Left cardiac atrium (tissue), 4 donors: Measurements from ENCODE around the gene KLF2. TPM values are rescaled to one million over a fixed set of nuclear protein-coding genes. Genes with fewer than 3 reads are reported as not detected.

Source experiments
- ATAC-seq, 2 donors: fragments of 200-7000 bp; cut with Tn5 transposase; one replicate each; pipeline ENCODE4 v1.9.1; 2020; ENCODE audit warnings: mild to moderate bottlenecking in 2 of 2, moderate library complexity in 2 of 2
- DNase-seq: peaks from one replicate; pipeline ENCODE4 v3.0.0-alpha.2; 2020
- intact Hi-C, 2 donors: fragments of 100-400 bp; cut with DNase I; formaldehyde crosslinking; loops; one replicate each; pipeline versions ENCODE4 v1.14.1 to v1.15.1; 2022 to 2023
- total RNA-seq, 2 donors: library from RNA; stranded (reverse); fragmentation: NEBNext Ultra II Directional; extraction: Animal tissue kit (Norgen Biotek cat#: 25700); gene quantifications; one replicate each; pipeline ENCODE4 v1.2.1, GENCODE V29; 2021
- donor health status: DM: no; HTN: yes; CAD: no.
- donor health status: DM: no; HTN: yes; CAD: no; lungs with severe emphysema.
- donor health status: DM: yes; HTN: yes; CAD: no.
- donor health status: Dilated cardiomyopathy.

The KLF2 gene
- total RNA-seq, 2 donors from 2014 or later, result 66.4 to 77.5 TPM

- DNase-seq (no peak), ATAC-seq (no peak)
- intact Hi-C loops, result no loop called here
Measured at GRCh38 chr19:16351133-16351809, 26.6 kb downstream of the KLF2 start.

DNA sequence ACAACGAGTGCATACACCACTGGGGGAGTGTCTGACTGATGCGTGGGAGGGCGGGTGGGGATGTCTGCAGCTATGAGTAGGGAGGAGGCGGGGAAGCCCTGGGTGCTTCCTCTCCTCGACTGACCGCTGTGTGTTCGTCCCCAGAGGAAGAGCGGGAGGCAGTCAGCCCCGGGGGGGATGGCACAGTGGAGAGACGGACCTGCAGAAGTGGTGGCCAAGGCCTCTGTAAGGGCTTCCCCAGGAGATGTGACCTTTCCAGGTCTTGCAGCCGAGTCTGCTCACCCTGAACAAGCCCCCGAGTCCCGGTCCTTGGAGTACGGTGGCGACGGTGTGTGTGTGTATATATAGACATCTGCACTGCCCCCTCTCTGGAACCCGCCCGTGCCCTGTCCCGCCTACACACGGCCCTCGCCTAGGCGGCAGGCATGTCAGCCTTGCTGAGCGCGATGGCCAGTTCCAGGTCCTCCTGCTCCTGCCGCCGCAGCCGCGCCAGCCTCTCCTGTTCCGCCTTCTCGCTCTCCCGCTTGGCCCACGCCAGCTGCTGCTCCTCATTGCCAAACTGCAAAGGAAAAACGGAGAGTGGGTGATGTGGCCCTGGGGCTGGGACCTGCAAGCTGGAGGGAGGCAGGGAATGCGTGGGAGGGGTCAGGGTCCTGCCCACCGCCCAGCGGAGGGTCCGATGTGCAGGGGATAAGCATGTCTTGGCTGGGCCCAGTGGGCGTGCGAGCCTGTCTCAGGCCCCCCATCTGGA is 30.8 kb downstream of the KLF2 start:
- peak; percentile 75 to 77 for ATAC-seq
- peak; percentile 33 for DNase-seq
- intact Hi-C loops, result no loop called here

DNA sequence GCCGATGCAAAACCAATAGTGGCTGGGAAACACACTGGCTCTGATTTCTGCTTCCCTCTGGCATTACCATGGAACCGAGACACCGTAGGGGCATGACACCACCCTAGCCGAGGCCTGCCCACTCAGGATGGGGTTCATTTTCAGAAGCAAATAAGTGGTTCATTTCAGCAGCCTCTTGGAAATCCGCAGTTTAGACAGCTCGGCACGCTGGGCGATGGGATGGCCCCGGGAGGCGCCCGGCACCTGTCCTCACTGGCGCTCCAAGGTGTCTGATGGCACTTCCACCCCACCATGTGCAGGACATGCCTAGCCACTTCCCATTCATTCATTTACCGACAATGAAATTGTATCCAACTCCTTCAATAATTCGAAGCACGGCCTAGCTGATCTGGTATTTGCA is 33.8 kb downstream of the KLF2 start:
- peak; percentile 10 for DNase-seq
- ATAC-seq, result no peak
- intact Hi-C loops, result no loop called here

DNA sequence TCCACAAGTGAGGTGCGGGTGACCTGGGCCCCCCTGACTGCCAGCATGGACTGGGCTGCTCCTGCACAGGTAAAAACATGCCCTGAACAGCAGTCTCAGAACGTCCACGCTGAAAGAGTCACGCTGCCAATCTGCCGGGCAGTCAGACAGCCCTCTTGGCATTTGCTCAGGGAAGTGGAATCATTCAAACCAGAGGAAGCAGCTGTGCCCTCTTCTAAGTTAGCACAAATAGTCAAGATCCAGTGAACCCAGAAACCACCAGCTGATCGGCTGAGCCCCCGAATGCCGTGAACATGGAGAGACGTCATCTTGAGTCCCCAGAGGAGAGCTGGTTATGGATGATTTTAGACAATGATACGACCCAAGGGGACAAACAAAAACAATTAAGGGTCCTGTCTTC is 34.4 kb downstream of the KLF2 start:
- intact Hi-C loops, result no loop called here
- ATAC-seq, result no peak
- no peak for DNase-seq

- ATAC-seq, result no peak
- no peak for DNase-seq
- intact Hi-C loops, result no loop called here
Measured at GRCh38 chr19:16359964-16360363, 35.3 kb downstream of the KLF2 start.

DNA sequence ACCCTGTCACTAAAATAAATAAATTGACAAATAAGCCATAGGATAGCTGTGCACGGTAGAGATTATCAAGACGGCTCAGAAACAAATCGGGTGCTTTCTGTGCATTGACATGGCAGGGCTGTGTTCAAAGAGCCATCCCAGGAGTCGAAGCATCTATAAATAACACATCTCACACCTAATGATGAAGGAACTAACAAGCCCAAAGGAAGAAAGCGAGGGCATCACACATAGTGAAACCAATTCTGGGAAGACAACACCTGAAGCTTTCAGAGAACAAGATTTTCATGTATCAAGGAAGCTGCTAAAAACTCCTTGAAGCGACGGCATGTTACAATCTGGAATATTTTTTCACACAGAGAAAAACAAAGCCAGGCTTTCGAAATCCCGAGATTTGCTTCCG is 36.1 kb downstream of the KLF2 start:
- ATAC-seq (no peak), DNase-seq (no peak)
- intact Hi-C loops, result no loop called here

DNA sequence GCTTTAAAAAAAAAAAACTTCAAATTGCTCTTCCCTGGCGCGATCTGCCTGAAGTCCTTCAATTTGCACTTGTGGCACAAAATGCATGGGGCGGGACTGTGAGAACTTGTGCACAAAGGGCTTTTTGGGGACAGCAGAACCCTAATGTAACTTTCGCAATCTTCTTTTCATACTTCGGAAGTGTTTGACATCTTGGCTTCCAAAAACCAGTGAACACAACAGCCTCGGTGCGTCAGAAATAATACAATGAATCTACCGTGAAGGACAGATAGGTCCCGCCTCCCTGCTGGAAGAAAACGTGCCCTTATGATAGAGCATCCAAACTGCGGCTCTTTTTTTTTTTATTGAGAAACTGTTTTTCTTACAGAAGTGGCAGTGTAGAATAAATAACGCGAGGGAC is 36.6 kb downstream of the KLF2 start:
- peak in 1 of 2 donors; percentile 28 for ATAC-seq
- intact Hi-C loops, result no loop called here
- peak; percentile 20 for DNase-seq

- ATAC-seq (no peak), DNase-seq (no peak)
- intact Hi-C loops, result no loop called here
Measured at GRCh38 chr19:16361926-16362325, 37.3 kb downstream of the KLF2 start.

DNA sequence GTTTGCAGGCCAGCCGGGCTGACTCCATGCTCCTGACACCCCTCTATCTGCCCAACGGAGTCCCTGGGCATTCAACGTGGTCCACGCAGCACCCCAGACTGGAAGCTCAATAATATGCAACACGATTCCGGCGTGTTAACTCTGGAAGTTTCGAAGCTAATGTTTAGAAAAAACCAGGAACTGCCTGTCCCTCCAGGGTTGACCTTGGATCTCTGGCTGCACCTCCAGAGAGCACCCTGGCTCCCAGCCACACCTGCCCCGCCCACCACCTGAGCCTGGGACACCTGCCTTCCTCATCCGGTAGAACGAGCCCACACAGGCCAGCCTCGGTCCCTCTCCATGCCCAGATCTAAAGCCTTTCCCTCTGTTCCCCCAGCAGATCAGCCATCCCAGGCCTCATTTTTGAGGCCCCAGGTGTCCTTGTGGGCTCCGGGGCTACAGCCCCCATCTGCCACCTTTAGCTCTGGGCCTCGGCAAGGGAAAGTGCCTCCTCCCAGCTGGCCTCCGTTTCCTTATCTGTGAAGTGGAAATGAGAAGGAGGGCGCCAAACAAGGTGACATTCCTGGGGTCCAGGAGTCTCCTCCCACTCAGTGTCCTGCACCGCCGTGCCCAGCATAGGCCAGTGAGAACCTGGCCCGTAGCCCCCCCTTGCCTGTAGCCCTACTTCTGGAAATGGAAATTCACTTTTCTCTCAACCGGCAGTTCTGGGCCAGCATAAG is 38.7 kb downstream of the KLF2 start:
- DNase-seq, result no peak
- intact Hi-C loops, result no loop called here
- no peak for ATAC-seq

GRCh38 chr19:16363852-16364230 is 39.2 kb downstream of the KLF2 start:
- ATAC-seq (no peak), DNase-seq (no peak)
- intact Hi-C loops, result no loop called here

DNA sequence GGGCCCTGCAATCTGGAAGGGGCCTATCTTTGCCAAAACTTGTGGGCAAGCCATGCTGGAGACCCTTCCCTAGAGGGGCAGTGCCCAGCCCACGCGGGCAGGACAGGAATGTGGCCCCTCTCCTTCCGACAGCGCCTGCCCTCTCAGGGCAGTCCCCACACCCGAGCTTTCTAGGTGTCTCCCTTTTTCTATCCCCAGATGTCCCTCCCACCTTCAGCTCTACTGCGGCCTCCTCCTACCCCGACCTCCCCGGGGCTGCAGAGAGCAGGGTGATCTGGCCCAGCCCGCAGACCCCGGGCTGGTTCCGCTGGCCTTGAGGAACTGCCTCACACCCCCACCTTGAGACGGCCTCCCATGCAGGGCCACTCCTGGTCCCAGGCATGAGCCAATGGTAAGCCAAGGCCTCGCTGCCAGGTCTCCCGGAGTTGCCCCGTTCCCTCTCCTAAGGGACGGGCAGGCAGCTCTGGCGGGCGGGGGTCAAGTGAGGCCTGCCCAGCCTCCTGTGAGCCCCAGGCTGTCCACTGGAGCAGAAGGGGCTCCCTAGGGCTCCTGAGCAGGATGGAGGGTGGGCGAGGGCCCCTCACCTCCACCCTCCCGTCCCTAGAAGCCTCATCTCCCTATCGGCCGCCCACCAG is 39.7 kb downstream of the KLF2 start:
- no peak for DNase-seq
- intact Hi-C loops, result no loop called here
- peak in 1 of 2 donors; percentile 7 for ATAC-seq

DNA sequence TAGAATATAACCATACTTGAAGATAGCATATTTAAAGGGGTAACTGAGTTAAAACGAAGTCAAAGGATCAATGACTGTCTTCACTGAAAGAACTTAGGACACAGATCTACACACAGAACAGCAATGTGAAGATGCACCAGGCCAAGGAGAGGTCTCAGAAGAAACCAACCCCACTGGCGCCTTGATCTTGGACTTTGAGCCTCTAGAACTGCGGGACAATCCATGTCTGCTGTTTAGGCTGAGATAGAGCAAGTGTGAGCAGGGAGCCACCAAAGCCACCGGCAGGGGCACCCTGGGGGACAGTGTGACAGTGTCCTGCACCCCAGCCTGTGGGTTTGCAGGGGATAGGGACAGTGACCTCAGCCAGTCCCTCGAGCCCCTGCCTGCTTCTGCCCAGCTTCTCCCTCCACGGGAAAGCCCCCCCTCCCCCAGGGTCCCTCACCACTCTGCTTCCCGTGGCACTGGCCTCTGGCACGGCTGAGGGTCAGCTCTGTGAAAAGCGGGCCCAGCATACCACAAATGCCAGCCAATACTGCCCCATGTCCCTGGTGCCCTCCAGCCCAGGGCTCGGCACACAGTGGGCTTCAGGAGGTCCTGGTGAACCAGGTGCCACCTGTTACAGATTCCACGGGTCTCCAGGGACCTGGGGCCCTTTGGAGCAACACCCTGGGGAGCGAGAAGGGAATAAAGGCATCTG is 40.8 kb downstream of the KLF2 start:
- intact Hi-C loops, result no loop called here
- ATAC-seq (no peak), DNase-seq (no peak)

DNA sequence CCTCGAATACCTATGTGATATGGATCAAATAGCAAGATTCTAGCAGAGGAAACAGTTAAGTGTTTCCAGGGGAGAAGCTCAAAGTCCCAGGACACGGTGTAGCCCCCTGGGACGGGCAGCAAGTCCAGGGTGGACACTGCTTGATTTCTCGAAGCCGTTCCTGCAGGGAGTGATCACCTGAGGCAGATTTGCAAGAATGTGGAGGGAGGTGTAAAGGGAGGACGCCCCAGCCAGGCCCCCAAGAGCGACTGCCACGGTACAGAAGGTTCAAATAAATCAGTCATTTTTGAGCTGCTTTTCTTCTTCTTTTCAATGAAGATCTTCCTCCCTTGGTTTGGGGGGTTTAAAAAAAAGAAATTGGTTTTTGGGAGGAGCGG is 41.4 kb downstream of the KLF2 start:
- intact Hi-C loops, result no loop called here
- no peak for DNase-seq
- ATAC-seq, result no peak

DNA sequence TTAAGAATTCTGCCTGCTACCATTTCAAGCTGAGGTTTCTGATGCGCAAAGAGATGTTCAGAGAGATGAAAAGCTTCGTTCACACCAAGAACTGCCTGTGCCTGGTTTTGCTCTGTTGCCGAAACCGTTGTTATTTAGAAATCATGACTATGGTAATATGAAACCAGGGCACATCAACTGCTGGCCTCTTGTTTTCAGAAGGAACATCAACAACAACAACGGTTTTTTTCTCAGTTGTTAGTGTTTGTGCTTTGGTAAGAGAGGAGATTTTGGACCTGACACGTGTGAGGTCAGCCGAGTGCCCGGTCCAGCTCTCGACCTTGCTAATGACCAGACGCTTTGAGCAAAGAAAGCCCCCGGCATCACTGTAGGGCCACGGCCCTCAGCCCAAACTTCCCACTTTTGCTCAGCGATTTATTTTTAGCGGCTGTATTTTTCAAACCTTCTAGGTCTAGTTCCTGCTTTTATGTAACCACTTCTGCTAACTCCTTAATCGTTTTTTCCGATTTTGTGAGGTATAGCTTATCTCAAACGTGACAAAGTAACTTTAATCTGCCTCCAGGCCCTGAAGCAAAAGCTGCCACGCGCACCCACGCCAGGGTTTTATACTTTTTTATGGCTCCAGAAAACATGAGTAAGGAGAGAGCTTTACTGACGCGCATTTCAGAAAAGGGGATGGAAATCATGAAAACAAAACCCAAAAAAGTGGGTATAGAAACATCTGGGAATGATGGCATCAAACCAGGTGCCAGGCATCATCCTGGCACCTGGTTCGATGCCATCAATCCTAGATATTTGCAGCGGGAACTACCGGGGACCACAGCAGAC is 42.0 kb downstream of the KLF2 start:
- no peak for ATAC-seq
- no peak for DNase-seq
- intact Hi-C loops, result no loop called here

DNA sequence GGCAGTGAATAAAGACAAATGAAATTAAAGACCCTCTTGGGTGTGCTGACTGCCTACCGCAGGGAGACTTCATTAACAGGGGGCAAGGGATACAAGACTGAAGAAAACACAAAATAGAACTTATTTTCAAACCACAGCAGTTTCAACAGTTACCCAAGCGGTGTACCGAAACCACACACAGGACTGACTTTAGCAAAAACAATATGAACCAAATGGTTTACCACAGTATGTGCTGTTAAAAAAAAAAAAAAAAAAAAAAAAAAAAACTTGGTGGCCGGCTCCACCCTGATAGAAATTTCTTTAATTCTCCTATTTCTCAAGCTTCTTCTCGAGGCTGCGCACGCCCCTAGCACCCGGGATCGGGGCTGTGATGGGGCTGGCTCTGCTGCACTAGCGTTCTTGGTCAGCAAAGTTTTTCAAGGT is 42.6 kb downstream of the KLF2 start:
- DNase-seq (no peak), ATAC-seq (no peak)
- intact Hi-C loops, result no loop called here

DNA sequence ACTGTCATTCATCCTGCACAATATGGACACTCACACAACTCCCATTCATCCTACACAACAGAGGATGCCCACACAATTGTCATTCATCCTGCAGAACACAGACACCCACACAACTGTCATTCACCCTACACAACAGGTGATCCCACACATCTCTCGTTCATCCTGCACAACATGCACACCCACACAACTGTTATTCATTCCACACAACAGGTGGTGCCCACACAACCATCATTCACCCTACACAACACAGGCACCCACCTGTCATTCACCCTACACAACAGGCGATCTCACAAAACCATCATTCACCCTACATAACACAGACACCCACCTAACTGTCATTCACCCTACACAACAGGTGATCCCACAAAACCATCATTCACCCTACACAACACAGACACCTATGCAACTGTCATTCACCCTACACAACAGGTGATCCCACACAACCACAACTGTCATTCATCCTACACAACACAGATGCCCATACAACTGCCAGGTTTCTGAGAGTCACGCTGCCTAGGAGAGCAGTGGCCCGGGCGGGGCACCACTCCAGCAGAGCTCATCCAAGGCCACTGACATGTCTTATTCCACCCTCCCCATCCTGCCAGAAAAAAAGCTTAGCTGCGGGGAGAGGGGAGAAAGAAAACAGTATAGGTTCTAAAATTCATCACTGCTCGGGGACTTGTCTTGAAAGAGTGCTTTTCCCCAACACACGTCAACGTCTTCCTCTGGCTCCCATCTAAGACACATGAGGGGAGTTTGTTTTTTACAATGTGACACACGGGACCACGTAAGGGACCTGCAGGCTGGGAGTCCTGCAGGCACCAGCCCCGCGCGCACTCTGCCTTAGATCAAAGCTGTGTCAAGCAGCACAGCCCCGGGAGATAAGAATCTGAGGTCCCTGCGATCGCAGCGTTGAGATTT is 44.0 kb downstream of the KLF2 start:
- DNase-seq, result no peak
- no peak for ATAC-seq
- intact Hi-C loops, result no loop called here

DNA sequence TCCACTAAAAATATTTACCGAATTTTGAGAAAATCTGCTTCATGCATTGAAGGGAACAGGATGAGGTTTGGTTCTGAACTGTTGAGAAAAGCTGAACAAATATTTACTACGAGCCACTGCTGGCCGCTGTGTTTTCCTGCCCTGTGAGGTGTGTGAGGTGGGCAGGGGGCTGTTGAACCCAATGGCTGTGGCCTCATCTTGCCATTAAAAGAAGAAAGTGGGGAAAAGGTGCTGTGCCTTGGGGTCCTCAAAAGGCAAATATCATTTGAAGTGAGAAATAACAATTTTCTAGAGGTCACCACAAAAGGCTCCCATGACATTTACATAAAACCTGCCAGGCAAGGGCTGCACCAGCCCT is 44.7 kb downstream of the KLF2 start:
- ATAC-seq (no peak), DNase-seq (no peak)
- intact Hi-C loops, result no loop called here
